Measurements from ENCODE around the gene UBTD2.
"Not testable (repeated sequence)": the region's sequence is repeated elsewhere in the genome, so short reads cannot be mapped to it uniquely, and the experiment has no call there.

UBTD2 gene, protein sequence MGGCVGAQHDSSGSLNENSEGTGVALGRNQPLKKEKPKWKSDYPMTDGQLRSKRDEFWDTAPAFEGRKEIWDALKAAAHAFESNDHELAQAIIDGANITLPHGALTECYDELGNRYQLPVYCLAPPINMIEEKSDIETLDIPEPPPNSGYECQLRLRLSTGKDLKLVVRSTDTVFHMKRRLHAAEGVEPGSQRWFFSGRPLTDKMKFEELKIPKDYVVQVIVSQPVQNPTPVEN

DNA sequence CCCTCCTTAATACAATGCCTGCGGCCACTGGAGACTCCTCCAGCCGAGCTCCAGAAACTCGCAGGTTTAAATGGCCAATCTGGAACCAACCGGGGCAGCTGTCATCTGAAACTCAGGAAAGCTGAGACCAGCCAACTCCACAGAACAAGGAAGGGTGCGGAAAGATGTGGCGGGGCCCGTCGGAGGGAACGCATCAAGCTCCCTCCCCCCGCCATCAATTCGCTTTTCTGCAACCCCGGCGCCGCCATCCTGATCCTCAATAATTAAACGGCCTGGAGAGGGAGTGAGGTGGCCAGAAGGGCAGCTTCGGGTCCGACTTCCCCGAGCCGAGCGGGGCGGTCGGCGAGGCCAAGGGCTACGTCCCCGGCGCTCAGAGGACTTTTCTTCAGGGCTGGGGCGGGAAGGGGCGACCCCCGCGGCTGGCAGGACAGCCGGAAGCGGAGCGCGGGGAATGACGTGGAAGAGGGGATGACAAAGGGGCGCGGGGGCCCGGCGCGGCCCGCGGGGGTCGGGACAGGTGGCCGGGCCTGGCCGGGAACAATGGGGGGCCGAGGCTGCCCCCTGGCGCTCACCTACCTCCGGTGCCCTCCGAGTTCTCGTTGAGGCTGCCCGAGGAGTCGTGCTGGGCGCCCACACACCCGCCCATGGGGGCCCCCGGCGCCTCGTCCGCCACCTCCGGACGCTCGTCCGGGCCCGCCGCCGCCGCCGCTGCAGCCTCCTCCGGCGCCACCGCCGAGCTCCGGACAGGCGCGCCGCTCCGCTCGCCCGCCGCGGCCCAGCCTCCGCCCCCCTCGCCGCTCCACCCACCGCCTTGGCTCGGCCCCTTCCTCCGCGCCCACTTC lies at the start of gene UBTD2:
UBTD2 (minus strand) TSS at position 745 of the 842 bp plus-strand sequence; CDS start at position 646, 99 bp downstream.
- peak; percentile 49 for DNase-seq (ENCODE audit: low read depth)

DNA sequence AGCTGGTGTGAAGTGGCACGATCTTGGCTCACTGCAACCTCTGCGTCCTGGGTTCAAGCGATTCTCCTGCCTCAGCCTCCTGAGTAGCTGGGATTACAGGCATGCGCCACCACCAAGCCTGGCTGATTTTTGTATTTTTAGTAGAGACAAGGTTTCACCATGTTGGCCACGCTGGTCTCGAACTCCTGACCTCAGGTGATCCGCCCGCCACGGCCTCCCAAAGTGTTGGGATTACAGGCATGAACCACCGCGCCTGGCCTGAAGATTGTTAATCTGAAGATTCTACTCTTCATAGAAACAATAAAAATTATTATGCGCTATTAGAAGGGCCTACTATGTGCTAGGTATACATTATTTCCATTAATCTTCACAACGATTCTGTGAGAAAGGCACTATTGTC lies 43.3 kb upstream of the UBTD2 start:
- not testable (repeated sequence) for DNase-seq (ENCODE audit: low read depth)

DNA sequence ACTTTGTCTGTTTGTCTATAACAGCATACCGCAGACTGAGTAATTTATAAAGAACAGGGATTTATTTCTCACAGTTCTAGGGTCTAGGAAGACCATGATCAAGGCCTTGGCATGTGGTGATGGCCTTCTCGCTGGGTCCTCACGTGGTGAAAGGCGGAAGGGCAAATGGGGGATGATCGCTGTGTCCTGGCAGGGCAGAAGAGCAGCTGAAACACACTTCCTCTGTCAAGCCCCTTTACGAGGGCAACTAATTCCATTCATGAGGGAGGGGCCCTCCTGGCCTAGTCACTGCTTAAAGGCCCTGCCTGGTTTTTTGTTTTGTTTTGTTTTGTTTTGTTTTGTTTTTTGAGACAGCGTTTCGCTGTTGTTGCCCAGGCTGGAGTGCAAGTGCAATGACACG lies 41.9 kb upstream of the UBTD2 start:
- no peak for DNase-seq (ENCODE audit: low read depth)

DNA sequence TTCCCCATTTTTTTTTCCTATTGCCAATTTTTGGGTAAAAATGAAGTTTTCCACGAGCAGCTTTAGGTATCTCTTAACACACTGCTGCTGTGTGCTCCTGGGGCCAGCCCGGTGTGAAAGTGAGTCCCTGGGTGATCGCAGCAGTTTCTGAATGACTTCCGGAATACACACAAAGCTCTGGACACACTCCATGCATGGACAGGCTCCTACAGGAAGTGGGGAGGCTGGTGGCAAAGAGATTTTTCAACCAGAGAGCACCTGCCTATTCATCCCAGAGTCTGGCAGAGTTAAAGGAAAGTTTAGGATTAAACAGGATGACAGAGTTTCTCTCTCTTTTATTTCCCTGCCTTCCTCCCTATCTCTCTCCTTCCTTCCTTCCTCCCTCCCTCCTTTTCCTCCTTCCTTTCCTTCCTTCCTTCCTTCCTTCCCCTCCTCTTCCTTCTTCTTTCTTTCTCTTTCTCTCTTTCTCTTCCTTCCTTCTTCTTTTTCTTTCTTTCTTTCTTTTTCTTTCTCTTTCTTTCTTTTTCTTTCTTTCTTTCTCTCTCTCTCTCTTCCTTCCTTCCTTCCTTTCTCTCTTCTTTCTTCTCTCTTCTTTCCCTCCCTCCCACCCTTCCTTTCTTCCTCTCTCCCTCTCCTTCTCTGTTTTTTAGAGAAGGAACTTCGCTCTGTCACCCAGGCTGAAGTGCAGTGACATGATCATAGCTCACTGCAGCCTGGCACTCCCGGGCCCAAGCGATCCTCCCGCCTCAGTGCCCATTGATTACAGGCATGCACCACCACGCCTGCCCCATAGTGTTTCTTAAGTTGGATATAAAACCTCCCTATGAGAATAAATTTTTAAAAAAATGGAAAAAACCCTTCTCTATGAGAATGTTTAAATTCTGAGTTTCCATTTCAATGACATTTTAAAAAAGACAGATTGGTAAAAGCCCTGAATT lies 38.7 kb upstream of the UBTD2 start:
- no peak for DNase-seq (ENCODE audit: low read depth)

DNA sequence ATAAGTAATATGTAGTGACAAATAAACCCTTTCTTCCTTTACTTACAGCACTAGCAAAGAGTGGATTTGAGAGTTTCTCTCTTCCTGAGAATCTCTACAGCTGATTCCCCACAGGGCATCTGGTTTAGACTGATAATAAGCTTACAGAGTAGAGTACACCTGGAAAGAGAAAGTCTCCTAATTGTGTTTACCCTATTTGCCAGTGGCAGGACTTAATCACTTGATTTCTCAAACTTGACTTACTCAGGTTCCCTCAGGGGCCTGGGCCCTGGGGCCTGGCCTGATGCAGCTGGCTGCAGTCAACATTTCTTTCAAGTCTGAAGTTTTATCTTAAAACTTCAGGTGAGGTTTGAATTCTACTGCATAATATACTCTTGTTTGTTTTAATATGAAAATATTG lies 38.0 kb upstream of the UBTD2 start:
- no peak for DNase-seq (ENCODE audit: low read depth)

DNA sequence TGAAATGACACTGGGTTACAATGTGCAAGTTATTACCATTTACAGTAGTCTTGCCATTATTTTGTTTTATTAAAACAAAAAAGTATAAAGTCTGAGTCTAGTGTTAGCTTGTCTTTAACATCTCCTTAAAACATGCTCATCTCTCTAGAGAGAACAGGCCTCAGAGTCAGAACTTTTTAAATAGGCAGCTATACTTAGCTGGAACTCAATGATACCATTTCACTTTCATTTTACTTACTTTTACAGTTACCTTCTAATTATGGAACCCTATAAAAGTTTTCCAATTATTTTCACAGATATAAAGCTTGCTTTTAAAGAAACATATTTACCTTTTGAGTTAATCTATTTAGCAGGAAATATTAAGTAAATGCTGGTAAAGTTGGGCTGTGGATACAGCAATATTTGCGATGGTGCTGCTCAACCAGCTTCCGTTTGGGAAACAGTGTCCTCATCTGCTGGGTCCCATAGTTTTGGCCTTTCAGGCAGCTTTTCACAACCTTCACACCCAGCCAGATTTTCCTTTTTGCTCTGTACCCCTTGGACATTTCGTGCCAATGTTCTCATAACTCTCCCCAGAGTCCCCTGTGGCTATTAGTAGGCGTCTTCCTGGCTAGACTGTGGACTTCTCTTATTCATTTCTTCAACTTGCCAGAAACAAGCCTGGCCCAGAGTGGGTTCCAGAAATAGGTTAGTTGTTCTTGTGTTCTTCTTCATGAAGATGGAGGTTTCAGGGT lies 36.3 kb upstream of the UBTD2 start:
- no peak for DNase-seq (ENCODE audit: low read depth)

DNA sequence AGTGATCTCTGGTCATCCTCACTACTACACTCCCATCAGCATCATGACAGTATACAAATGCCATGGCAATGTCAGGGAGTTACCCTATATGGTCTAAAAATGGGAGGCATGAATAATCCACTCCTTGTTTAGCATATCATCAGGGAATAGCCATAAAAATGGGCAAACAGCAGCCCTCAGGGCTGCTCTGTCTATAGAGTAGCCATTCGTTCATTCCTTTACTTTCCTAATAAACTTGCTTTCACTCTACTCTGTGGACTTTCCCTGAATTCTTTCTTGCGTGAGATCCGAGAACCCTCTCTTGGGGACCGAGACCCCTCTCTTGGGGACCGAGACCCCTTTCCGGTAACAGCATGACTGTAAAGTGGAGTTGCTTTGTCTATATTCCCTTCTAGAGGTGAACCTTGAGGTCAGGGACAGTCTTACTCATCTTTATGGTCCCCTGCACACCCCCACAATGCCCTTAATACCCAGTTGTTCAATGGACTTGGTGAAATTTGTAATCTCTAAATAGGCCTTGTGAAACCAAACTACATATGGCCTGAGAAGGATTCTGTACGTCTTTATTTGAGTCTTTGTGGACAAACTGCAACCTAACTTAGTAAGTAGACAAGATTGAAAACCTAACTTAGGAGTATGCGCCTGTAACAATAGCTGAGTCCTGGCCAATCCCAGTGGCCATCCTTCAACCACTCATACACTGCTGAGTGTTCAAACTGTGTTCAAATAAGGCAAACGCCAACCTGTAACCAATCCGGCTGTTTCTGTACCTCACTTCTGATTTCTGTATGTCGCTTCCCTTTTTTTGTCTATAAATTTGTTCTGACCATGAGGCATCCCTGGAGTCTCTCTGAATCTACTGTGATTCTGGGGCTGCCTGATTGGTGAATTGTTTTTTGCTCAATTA lies 32.3 kb upstream of the UBTD2 start:
- no peak for DNase-seq (ENCODE audit: low read depth)

DNA sequence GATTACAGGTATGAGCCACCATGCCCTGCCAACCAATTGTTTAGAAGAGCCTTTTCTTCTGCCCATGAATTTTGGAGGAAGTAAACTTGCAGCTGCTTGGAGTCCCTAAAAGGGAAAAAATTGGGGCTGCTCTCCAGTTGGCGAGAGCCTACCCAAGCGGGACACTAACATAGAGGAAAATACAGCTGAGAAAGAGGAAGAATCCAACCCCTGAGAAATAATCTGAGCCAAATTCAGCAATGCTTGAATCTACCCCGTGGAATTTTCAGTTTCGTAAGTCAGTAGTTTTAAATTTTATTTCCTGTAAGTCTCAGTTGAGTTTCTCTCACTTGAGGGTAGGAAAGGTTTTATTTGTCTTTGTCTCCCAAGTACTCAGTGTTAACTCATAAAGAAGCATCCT lies 30.4 kb upstream of the UBTD2 start:
- no peak for DNase-seq (ENCODE audit: low read depth)

DNA sequence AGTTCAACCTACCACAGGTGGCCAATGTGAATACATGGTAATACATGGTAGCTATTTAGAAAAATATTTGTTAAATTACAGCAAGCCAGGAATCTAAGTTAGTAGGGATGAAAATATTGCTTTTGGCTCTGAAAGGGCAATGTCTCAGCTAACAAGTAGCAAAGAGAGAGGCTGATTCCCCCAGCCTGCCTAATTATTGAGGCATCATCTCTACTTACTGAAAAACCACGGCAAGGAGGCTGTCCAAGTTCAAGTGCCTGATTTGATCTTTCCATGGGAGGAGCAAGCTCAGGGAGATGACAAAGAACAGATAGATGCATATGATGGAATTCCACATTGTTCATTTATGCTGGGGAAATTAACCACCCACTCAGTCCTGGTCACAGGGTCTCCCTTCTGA lies 28.7 kb upstream of the UBTD2 start:
- no peak for DNase-seq (ENCODE audit: low read depth)

DNA sequence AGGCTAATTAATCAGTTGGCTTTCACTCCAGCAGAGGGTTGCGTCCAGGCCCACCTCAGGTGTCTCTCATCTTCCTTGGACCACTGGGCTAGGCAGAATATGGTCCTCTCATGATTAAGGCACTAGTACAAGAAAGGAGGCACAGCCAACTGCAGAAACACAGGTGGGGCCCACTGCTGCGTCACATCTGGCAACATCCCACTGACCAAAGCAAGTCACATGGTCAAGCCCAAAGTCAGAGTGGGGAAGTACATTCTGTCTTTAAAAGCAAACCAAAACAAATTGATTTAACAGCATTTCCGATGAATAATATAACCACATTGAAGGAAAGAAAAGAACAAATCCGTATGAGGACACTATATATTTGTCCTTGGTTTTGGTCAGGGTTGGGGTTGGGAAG lies 28.0 kb upstream of the UBTD2 start:
- no peak for DNase-seq (ENCODE audit: low read depth)

DNA sequence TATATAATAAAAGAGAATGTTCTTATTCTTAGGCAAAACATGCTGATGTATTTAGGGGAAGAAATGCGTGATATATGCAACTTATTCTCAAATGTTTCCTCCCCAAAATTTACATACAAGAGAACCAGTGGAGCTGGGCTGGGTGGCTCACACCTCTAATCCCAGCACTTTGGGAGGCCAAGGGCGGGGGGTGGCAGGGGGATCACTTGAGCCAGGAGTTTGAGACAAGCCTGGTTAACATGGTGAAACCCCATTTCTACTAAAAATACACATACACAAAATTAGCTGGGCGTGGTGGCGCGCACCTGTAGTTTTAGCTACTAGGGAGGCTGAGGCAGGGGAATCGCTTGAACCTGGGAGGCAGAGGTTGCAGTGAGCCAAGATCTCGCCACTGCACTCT lies 27.5 kb upstream of the UBTD2 start:
- no peak for DNase-seq (ENCODE audit: low read depth)

DNA sequence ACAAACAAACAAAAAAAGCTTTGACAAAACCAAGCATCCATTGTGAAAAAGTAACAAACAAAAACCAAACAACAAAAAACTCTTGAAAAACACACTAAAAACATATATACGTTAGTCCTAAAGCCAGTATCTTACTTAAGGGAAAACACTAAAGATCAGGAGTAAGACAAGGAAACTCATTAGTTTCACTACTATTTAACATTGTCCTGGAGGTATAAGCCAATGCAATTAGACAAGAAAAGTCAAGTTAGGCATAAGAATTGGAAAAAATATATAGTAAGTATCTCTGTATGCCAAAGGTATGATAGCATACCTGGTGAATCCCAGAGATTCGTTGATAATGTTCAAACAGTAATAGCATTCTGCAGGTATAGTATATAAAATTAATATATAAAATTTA lies 21.8 kb upstream of the UBTD2 start:
- no peak for DNase-seq (ENCODE audit: low read depth)

DNA sequence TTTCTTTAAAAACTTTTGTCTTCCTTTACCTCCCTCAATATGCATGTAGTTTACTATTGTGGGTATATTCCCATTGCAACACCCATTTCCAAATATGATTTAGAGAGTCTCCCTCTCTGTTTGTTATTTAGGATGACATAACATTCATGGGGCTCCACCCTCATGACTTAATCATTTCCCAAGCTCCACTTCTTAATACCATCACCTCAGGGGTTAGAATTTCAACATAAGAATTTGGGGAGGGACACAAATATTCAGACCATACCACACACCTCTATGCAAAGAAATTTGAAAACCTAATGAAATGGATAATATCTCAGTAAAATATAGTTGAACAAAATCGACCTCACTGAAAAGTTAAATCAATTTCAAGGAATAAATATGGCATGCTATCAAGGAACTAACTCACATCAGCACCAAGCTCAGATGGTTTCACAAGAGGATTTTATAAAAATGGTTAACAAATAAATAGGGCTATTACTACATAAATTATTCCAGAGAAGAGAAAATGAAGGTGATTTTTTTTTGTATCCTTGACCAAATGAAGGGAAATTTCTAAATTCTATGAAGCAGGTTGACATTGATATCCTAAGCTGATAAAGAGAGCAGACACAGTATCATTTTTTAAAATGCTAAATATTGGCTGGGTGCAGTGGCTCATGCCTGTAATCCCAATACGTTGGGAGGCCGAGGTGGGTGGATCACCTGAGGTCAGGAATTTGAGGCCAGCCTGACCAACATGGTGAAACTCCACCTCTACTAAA lies 20.2 kb upstream of the UBTD2 start:
- DNase-seq (ENCODE audit: low read depth), result no peak

DNA sequence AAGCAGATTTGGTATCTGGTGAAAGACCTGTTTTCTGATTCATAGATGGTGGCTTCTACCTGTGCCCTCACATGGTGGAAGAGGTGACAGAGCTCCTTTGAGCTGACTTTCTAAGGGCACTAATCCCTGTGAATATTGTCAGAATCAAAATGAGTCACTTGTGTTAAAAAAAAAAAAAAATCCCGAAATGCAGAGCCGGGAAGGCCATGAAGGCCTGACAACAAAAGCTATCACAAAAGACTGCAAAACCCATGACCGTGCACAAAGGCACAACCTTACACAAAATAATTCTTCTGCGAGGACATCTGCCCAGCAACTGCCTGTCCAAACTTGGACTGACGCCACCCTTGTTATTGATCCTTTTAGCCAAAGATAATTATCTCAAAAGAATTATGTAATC lies 19.6 kb upstream of the UBTD2 start:
- DNase-seq (ENCODE audit: low read depth), result no peak

DNA sequence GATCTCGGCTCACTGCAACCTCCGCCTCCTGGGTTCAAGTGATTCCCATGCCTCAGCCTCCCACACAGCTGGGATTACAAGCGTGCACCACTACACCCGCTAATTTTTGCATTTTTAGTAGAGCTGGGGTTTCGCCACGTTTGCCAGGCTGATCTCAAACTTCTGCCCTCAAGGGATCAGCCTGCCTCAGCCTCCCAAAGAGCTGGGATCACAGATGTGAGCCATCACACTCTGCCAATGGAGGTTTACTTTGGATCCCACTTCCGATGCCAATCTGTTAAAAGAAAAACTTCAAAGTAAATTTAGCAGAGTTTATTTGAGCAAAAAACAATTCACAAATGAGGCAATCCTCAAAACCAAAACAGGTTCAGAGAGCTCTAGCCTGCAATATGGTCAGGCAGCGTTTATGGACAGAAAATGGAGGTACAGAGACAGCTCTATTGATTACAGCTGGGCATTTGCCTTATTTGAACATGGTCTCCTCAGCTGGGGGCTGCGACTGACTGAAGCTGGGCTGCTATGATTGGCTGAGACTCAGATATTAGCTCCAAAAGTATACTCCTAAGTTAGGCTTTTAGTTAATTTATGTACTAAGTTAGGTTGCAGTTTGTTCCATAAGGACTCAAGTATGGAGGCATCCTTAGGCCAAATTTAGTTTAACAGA lies 18.6 kb upstream of the UBTD2 start:
- no peak for DNase-seq (ENCODE audit: low read depth)

DNA sequence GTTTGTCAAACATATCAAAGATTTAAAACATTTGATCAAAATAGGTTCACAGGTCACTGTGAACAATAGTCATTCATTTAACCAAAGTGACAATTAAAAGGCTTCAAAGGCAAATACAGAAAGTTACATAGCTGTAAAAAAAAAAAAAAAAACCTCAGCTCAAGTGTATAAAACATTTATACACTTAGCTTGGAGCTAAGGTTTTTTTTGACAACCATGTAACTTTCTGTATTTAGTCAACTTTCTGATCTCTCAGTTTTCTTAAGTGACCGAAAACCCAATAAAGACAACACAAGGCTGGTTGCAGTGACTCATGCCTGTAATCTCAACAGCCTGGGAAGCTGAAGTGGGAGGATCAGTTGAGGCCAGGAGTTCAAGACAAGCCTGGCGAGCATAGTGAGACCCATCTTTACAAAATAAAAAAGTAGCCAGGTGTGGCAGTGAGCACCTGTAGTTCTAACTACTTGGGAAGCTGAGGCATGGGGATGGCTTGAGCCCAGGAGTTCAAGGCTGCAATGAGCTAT lies 16.4 kb upstream of the UBTD2 start:
- DNase-seq (ENCODE audit: low read depth), result no peak

DNA sequence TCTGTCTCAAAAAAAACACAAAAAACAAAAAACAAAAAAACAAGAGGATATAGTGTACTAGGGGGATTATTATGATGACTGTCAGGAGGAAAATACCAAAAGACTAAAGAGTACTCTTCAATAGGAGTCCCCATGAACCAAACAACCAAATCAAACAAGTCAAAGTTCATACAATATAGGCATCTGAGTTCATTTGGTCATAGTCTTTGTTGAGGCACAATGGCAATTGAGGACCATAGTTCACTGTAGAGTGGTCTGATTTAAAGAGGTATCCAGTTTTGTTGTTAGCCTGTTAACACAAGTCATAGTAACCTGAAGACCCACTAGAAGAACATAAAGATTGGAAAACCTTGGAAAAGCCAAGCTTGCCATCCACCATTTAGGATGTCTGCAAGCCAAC lies 11.3 kb upstream of the UBTD2 start:
- DNase-seq (ENCODE audit: low read depth), result no peak

DNA sequence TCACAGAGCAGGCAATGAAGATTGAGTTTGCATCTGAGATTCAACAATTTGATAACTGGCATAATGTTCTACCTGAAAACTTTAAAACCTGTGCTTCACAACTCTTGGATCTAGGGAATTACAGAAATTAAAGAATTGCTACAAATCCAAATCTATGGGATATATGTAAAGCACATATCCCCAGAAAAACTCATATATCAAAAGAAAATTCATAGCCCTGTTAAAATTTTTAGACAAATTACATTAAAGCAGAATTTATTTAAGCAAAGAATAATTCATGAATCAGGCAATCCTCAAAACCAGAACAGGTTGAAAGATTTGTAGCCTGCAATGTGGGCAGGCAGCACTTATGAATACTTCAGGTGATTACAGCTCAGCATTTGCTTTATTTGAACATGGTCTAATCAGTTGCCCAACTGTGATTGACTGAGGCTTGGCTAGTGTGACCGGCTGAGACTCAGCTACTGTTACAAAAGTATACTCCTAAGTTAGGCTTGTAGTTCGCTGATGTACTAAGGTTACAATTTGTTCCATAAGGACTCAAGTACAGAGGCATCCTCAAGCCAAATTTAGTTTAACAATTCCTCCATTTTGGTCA lies 10.3 kb upstream of the UBTD2 start:
- no peak for DNase-seq (ENCODE audit: low read depth)

Data from stimulated activated CD8-positive, alpha-beta memory T cell treated with anti-CD3 and anti-CD28 coated beads, Interleukin-12 subunit alpha, Interleukin-12 subunit beta, amount 100 ng/mL, for 1 hour (primary cell).